HUES48 (cell line): ENCODE data around the gene TUBGCP2.

ENCODE experiments used
- H3K27ac ChIP-seq: one replicate; pipeline ENCODE4 v1.7.0; 2013; ENCODE audit warnings: low read depth, low read length, inconsistent platforms
- H3K27me3 ChIP-seq: 2 replicates; pipeline ENCODE4 v1.6.1; 2013; ENCODE audit warnings: mild to moderate bottlenecking, low read length; ENCODE audit not compliant: control insufficient read depth, insufficient read depth
- H3K36me3 ChIP-seq: 2 replicates; pipeline ENCODE4 v1.6.1; 2013; ENCODE audit warnings: low read length; ENCODE audit not compliant: control insufficient read depth, insufficient read depth
- H3K4me1 ChIP-seq: 2 replicates; pipeline ENCODE4 v1.6.1; 2013; ENCODE audit warnings: mild to moderate bottlenecking, low read length; ENCODE audit not compliant: control insufficient read depth, insufficient read depth
- H3K4me3 ChIP-seq: 2 replicates; pipeline ENCODE4 v1.5.1; 2013; ENCODE audit warnings: mild to moderate bottlenecking, low read depth, low read length
- H3K9ac ChIP-seq: 2 replicates; pipeline ENCODE4 v1.6.1; 2013; ENCODE audit warnings: mild to moderate bottlenecking, low read depth, low read length, moderate library complexity
- H3K9me3 ChIP-seq: 2 replicates; pipeline ENCODE4 v1.6.1; 2013; ENCODE audit warnings: low read length; ENCODE audit not compliant: control insufficient read depth, insufficient read depth

TUBGCP2 gene

DNA sequence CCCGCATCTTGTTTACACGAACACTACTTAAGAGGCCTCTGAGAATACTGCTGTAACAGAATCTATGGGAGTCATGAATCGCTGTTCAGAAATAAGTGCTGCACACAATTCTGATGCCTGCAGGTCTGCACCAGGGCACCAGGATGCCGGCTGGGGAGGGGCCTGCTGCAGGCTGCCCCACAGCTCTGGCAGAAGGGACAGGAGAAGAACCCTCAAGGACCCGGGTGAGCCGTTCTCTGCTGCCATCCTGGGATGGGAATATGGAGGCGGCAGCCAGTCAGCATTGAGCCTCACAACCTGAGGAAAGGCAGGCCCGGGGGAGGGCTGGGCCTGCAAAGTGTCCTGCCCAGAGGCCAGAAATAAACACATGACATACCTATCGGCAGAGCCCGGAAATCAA, 11.2 kb downstream of the TUBGCP2 start:
- no peaks in the 10 kb centered on the region for H3K27me3 ChIP-seq
- no peaks in the 10 kb centered on the region for H3K4me1 ChIP-seq
- H3K4me3 ChIP-seq, result no peak overlapping the region
- H3K27ac ChIP-seq, result no peak overlapping the region
- no peaks in the 10 kb centered on the region for H3K9me3 ChIP-seq
- peaks cover 86% of the 10 kb centered on the region for H3K36me3 ChIP-seq
- no peak overlapping the region for H3K9ac ChIP-seq

GRCh38 chr10:133295426-133296320, 13.0 kb downstream of the TUBGCP2 start:
- Histone ChIP-seq H3K27me3 (no peaks in the 10 kb centered on the region), H3K36me3 (peaks cover 85% of the 10 kb centered on the region), H3K9ac (no peak overlapping the region), H3K4me3 (no peak overlapping the region), H3K9me3 (no peaks in the 10 kb centered on the region), H3K27ac (no peak overlapping the region), H3K4me1 (no peaks in the 10 kb centered on the region)

DNA sequence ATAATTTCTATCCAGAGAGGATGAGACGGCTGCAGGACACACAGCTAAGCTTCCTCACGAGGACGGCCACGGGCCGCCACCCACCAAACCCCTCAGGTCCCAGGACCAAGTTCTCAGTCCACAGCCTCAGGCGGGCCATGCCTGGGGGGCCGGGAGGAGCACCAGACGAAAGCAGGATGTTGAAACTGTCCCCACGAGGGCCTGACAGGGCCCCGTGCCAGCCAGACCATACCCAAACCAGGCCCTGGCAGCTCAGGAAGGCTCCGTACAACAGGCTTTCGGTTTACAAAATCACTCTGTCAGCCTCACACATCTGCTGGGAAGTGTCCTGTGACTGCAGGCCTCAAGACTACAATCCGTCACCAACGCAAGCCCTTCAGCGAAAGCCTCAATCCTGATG, 14.5 kb downstream of the TUBGCP2 start:
- Histone ChIP-seq H3K4me1 (no peaks in the 10 kb centered on the region), H3K9ac (no peak overlapping the region), H3K36me3 (peaks cover 83% of the 10 kb centered on the region), H3K27me3 (no peaks in the 10 kb centered on the region), H3K27ac (no peak overlapping the region), H3K4me3 (no peak overlapping the region), H3K9me3 (no peaks in the 10 kb centered on the region)

DNA sequence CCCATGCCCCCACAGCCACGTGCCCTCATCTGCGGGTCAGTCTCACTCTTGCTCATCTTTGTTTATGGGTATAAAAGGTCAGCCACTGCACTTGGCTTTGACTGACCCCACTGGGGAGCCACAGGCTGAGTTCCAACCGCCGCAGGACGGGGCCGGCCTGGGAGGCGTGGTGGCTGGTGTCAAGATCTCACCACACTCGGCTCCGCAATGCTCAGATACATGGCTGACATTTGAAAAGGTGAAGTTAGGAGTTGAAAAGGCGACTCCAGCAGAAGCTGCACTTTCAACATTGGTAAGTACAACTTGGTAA, 14.9 kb downstream of the TUBGCP2 start:
- Histone ChIP-seq H3K9ac (no peak overlapping the region), H3K27me3 (no peaks in the 10 kb centered on the region), H3K9me3 (no peaks in the 10 kb centered on the region), H3K36me3 (peaks cover 83% of the 10 kb centered on the region), H3K4me3 (no peak overlapping the region), H3K27ac (no peak overlapping the region), H3K4me1 (no peaks in the 10 kb centered on the region)

- H3K4me1 ChIP-seq, result no peaks in the 10 kb centered on the region
- H3K9ac ChIP-seq, result no peak overlapping the region
- H3K27ac ChIP-seq, result no peak overlapping the region
- H3K4me3 ChIP-seq, result no peak overlapping the region
- peaks cover 83% of the 10 kb centered on the region for H3K36me3 ChIP-seq
- no peaks in the 10 kb centered on the region for H3K9me3 ChIP-seq
- no peaks in the 10 kb centered on the region for H3K27me3 ChIP-seq
These were observed 15.5 kb downstream of the TUBGCP2 start for GRCh38 chr10:133292919-133293809.

DNA sequence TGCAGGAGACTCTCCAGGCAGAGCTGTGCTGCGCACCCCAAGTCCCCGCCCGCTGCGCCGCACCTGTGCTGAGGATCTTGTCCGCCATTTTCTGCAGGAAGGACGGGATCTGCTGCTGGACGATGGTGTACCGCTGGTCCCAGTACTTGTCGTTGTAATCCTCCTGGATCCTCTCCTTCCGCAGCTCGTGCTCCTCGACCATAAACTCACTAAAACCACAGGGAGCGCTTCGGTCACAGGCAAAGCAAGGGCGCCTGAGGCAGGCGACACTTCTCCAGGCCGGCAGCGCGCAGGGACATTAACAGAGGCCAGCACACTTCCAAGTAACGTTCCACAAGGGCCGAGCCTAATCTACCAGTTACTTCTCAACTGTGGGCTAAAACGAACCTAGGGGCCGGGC, 18.9 kb downstream of the TUBGCP2 start:
- Histone ChIP-seq H3K27ac (no peak overlapping the region), H3K4me3 (no peak overlapping the region), H3K4me1 (no peaks in the 10 kb centered on the region), H3K9ac (no peak overlapping the region), H3K27me3 (no peaks in the 10 kb centered on the region), H3K36me3 (peaks cover 83% of the 10 kb centered on the region), H3K9me3 (no peaks in the 10 kb centered on the region)

- Histone ChIP-seq H3K9ac (no peak overlapping the region), H3K4me1 (no peaks in the 10 kb centered on the region), H3K4me3 (no peak overlapping the region), H3K9me3 (no peaks in the 10 kb centered on the region), H3K27me3 (no peaks in the 10 kb centered on the region), H3K27ac (no peak overlapping the region), H3K36me3 (peaks cover 84% of the 10 kb centered on the region)
These were observed 20.7 kb downstream of the TUBGCP2 start for GRCh38 chr10:133287832-133288500.

- Histone ChIP-seq H3K27ac (no peak overlapping the region), H3K9ac (no peak overlapping the region), H3K9me3 (no peaks in the 10 kb centered on the region), H3K4me3 (no peak overlapping the region), H3K4me1 (no peaks in the 10 kb centered on the region), H3K27me3 (no peaks in the 10 kb centered on the region), H3K36me3 (peaks cover 90% of the 10 kb centered on the region)
These were observed 22.3 kb downstream of the TUBGCP2 start for GRCh38 chr10:133286366-133286765.

- H3K9me3 ChIP-seq, result no peaks in the 10 kb centered on the region
- H3K36me3 ChIP-seq, result peaks cover 87% of the 10 kb centered on the region
- no peak overlapping the region for H3K9ac ChIP-seq
- H3K27me3 ChIP-seq, result no peaks in the 10 kb centered on the region
- no peak overlapping the region for H3K4me3 ChIP-seq
- no peak overlapping the region for H3K27ac ChIP-seq
- H3K4me1 ChIP-seq, result no peaks in the 10 kb centered on the region
These were observed 23.5 kb downstream of the TUBGCP2 start for GRCh38 chr10:133285217-133285616.

DNA sequence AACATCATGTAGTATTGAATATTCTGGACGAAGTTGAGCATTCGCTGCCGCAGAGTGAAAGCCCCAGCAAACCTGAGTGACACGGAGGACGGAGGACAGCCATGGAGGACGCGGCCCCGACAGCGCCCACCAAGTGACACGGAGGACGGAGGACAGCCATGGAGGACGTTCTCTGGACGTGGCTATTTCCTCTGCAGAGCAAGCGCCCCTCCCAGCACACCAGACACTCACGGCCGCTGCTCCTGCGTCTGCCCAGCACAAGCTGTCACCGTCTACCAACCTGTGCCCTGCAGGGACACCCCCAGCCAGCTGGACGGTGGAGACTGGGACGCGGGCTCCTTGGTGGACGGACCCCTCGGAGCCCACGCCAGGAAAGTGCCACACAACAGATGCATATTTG, 24.7 kb downstream of the TUBGCP2 start:
- peaks cover 88% of the 10 kb centered on the region for H3K36me3 ChIP-seq

More for the DNA sequence above, 24.7 kb downstream of the TUBGCP2 start:
- H3K4me1 ChIP-seq, result no peaks in the 10 kb centered on the region
- no peaks in the 10 kb centered on the region for H3K27me3 ChIP-seq
- no peak overlapping the region for H3K4me3 ChIP-seq
- H3K9me3 ChIP-seq, result no peaks in the 10 kb centered on the region
- no peak overlapping the region for H3K9ac ChIP-seq
- no peak overlapping the region for H3K27ac ChIP-seq
